B cell (primary cell): ENCODE results near the gene ACTL8. TPM values are rescaled to one million over a fixed set of nuclear protein-coding genes. Genes with fewer than 3 reads are reported as not detected.

ENCODE experiments used
- ATAC-seq: fragments of 200-7000 bp; cut with Tn5 transposase; one replicate; pipeline ENCODE4 v1.10.0; 2021; ENCODE audit warnings: low read depth, mild to moderate bottlenecking, moderate number of reproducible peaks, moderate library complexity
- CTCF ChIA-PET: fragments of 350-600 bp; sonication (Branson Sonifier 250); formaldehyde crosslinking; loops from one replicate; lab custom pipeline; 2021; ENCODE audit warnings: antibody characterized with exemption, inconsistent platforms; lab: Charles Lee
- POLR2A ChIA-PET: fragments of 350-600 bp; sonication (Branson Sonifier 250); formaldehyde crosslinking; loops from one replicate; lab custom pipeline; 2021; ENCODE audit warnings: antibody characterized with exemption; lab: Charles Lee
- DNase-seq: peaks from one replicate; pipeline ENCODE4 v3.0.0; 2013
- H2AFZ ChIP-seq: 2 replicates; pipeline ENCODE4 v1.6.1; 2012; ENCODE audit warnings: mild to moderate bottlenecking, low read depth, low read length; ENCODE audit not compliant: insufficient read depth, poor library complexity, severe bottlenecking
- H3K27ac ChIP-seq, 2 donors: 1 replicate in 1 of 2; 2 replicates in 1 of 2; pipeline ENCODE4 v1.5.1; 2012 to 2013; ENCODE audit warnings: low read length in 2 of 2, mild to moderate bottlenecking in 2 of 2, moderate library complexity in 1 of 2
- H3K27me3 ChIP-seq, 4 experiments: fragments of 200-600 bp in 1 of 4; sonication (generic) in 1 of 4; replicated peaks in 1 of 4; 1 replicate in 2 of 4; 2 replicates in 2 of 4; pipeline versions ENCODE4 v1.6.1 to v1.7.0; 2013 to 2016; ENCODE audit warnings: low read length in 3 of 4, mild to moderate bottlenecking in 2 of 4, mixed read lengths in 1 of 4, moderate library complexity in 1 of 4; ENCODE audit not compliant: insufficient read depth in 4 of 4, control insufficient read depth in 3 of 4; ENCODE audit errors: control extremely low read depth in 1 of 4
- H3K36me3 ChIP-seq, 2 experiments: replicated peaks in 1 of 2; 1 replicate in 1 of 2; 2 replicates in 1 of 2; pipeline versions ENCODE4 v1.6.1 to v1.7.1; 2013; ENCODE audit warnings: low read length in 1 of 2; ENCODE audit not compliant: insufficient read depth in 2 of 2, control insufficient read depth in 1 of 2; ENCODE audit errors: control extremely low read depth in 1 of 2, extremely low read depth in 1 of 2
- H3K4me1 ChIP-seq, 2 donors: fragments of 200-600 bp in 1 of 2; sonication (generic) in 1 of 2; 1 replicate in 1 of 2; 2 replicates in 1 of 2; pipeline versions ENCODE4 v1.5.1 to v1.6.1; 2013 to 2017; ENCODE audit warnings: low read length in 2 of 2; ENCODE audit not compliant: control insufficient read depth in 2 of 2, insufficient read depth in 2 of 2
- H3K4me2 ChIP-seq: replicated peaks from 2 replicates; pipeline ENCODE3; 2012; ENCODE audit warnings: mild to moderate bottlenecking, low read depth, low read length; ENCODE audit not compliant: poor library complexity, severe bottlenecking
- H3K4me3 ChIP-seq, 5 experiments: fragments of 200-600 bp in 1 of 5; sonication (generic) in 1 of 5; 1 replicate in 3 of 5; 2 replicates in 2 of 5; pipeline versions ENCODE4 v1.5.1 to v1.7.0; 2011 to 2016; ENCODE audit warnings: low read length in 4 of 5, mild to moderate bottlenecking in 4 of 5, low read depth in 2 of 5, control low read depth in 1 of 5, moderate library complexity in 1 of 5; ENCODE audit not compliant: insufficient read depth in 1 of 5; ENCODE audit errors: control extremely low read depth in 1 of 5, extremely low read depth in 1 of 5
- H3K79me2 ChIP-seq: fragments of 200-600 bp; sonication (generic); one replicate; pipeline ENCODE4 v1.6.0; 2016; ENCODE audit warnings: low read length; ENCODE audit not compliant: control insufficient read depth, insufficient read depth
- H3K9ac ChIP-seq: fragments of 200-600 bp; sonication (generic); 2 replicates; pipeline ENCODE4 v1.6.1; 2017; ENCODE audit warnings: mild to moderate bottlenecking, low read length, moderate library complexity
- H3K9me3 ChIP-seq, 3 donors: one replicate each; pipeline versions ENCODE4 v1.6.1 to v1.7.1; 2013; ENCODE audit warnings: low read length in 2 of 3; ENCODE audit not compliant: control insufficient read depth in 2 of 3, insufficient read depth in 1 of 3; ENCODE audit errors: control extremely low read depth in 1 of 3
- H4K20me1 ChIP-seq: 2 replicates; pipeline ENCODE4 v1.6.0; 2012; ENCODE audit warnings: mild to moderate bottlenecking, low read length; ENCODE audit not compliant: insufficient read depth, control insufficient read depth, poor library complexity, severe bottlenecking
- H3K27ac Mint-ChIP-seq: one replicate; pipeline ENCODE4 v1.8.0; 2021; ENCODE audit warnings: mixed read lengths
- H3K27me3 Mint-ChIP-seq: one replicate; pipeline ENCODE4 v1.8.0; 2021; ENCODE audit warnings: mixed read lengths
- H3K4me1 Mint-ChIP-seq: one replicate; pipeline ENCODE4 v1.8.0; 2021; ENCODE audit warnings: mixed read lengths
- H3K4me3 Mint-ChIP-seq: one replicate; pipeline ENCODE4 v1.8.0; 2021; ENCODE audit warnings: mixed read lengths
- H3K9me3 Mint-ChIP-seq: one replicate; pipeline ENCODE4 v1.8.0; 2022; ENCODE audit warnings: mixed read lengths; ENCODE audit not compliant: insufficient read depth
- CTCF ChIP-seq: fragments of 200-600 bp; IDR thresholded peaks from one replicate; pipeline ENCODE4 v1.8.0; 2022; ENCODE audit warnings: antibody characterized with exemption, mild to moderate bottlenecking
- EZH2 ChIP-seq: IDR thresholded peaks from 2 replicates; pipeline ENCODE4 v1.6.1; 2012; ENCODE audit warnings: borderline replicate concordance, low read depth, mild to moderate bottlenecking, moderate library complexity, low read length; ENCODE audit not compliant: insufficient read depth, poor library complexity, severe bottlenecking
- WGBS: methylation state at CpG from one replicate; pipeline ENCODE4 v1.1.5; 2013; ENCODE audit warnings: missing lambda C conversion rate; ENCODE audit not compliant: insufficient coverage; 5-methylcytosine and 5-hydroxymethylcytosine counted together
- intact Hi-C: fragments of 100-400 bp; cut with micrococcal nuclease; formaldehyde crosslinking; loops from one replicate; pipeline ENCODE4 v1.10.0; 2022
- polyA plus RNA-seq: library from polyadenylated mRNA; depleted of rRNA; stranded (reverse); fragments of >200 nt; gene quantifications from 2 replicates; pipeline ENCODE4 v1.2.3, GENCODE V29; 2012
- total RNA-seq, 2 donors: library from RNA; stranded (reverse); fragments of 120-200 nt in 1 of 2; gene quantifications; 1 replicate in 1 of 2; 2 replicates in 1 of 2; pipeline versions ENCODE4 v1.2.3 to v1.2.4, GENCODE V29; 2013 to 2022

Gene ACTL8
- total and polyA plus RNA-seq, 2 donors (not counting 1 experiment from before 2014, with no cell fraction given), result not detected

GRCh38 chr1:17742583-17742982 is 12.6 kb upstream of the ACTL8 start:
- ChIA-PET CTCF (no interaction called here), POLR2A (no interaction called here)
- DNase-seq (no peak), ATAC-seq (no peak)
- peaks cover 21% of the 10 kb centered on the region for H3K27me3 Mint-ChIP-seq
- no peaks in the 10 kb centered on the region for H3K9me3 ChIP-seq
- no peak for TF ChIP-seq CTCF
- no peak for TF ChIP-seq EZH2
- H3K36me3 ChIP-seq, result no peaks in the 10 kb centered on the region
- no peaks in the 10 kb centered on the region for H3K4me1 Mint-ChIP-seq
- no peak overlapping the region for H3K27ac ChIP-seq
- no peaks in the 10 kb centered on the region for H3K4me1 ChIP-seq
- H3K4me3 Mint-ChIP-seq, result no peak overlapping the region
- 66% methylated on average over 3 of the region's 5 CpGs for WGBS
- H3K27me3 ChIP-seq, result peaks cover 0 to 8% (median 0%) of the 10 kb centered on the region in 4 experiments
- no peak overlapping the region for H3K4me2 ChIP-seq
- H2AFZ ChIP-seq, result no peak overlapping the region
- no peaks in the 10 kb centered on the region for H3K9me3 Mint-ChIP-seq
- H3K9ac ChIP-seq, result no peak overlapping the region
- intact Hi-C loops, result no loop called here
- H4K20me1 ChIP-seq, result no peaks in the 10 kb centered on the region
- no peak overlapping the region for H3K4me3 ChIP-seq
- H3K27ac Mint-ChIP-seq, result no peak overlapping the region
- H3K79me2 ChIP-seq, result no peaks in the 10 kb centered on the region

- no peak for ATAC-seq
- WGBS, result 52% methylated on average over 10 of the region's 11 CpGs
These were observed 12.0 kb upstream of the ACTL8 start for GRCh38 chr1:17743008-17743647.

More at GRCh38 chr1:17743008-17743647, 12.0 kb upstream of the ACTL8 start:
- Histone ChIP-seq H3K4me2 (no peak overlapping the region), H3K36me3 (no peaks in the 10 kb centered on the region), H3K4me1 (no peaks in the 10 kb centered on the region), H3K27ac (no peak overlapping the region), H3K27me3 (peaks cover 0 to 8% (median 0%) of the 10 kb centered on the region in 4 experiments), H2AFZ (no peak overlapping the region), H3K4me3 (no peak overlapping the region), H3K79me2 (no peaks in the 10 kb centered on the region), H3K9me3 (no peaks in the 10 kb centered on the region), H3K9ac (no peak overlapping the region), H4K20me1 (no peaks in the 10 kb centered on the region)
- Mint-ChIP-seq H3K9me3 (no peaks in the 10 kb centered on the region), H3K4me1 (no peaks in the 10 kb centered on the region), H3K4me3 (no peak overlapping the region), H3K27ac (no peak overlapping the region), H3K27me3 (peaks cover 21% of the 10 kb centered on the region)
- intact Hi-C loops, result no loop called here
- ChIA-PET POLR2A (no interaction called here), CTCF (no interaction called here)
- TF ChIP-seq EZH2 (no peak), CTCF (no peak)
- no peak for DNase-seq
